GM21723 (cell line): ENCODE results near the gene PTPN14.
A peak's percentile ranks its signal among the peaks of the same experiment; 100 is the strongest.

Experiments
- ATAC-seq: cut with Tn5 transposase; IDR thresholded peaks from one replicate; pipeline ENCODE4 v1.9.1; 2021; ENCODE audit warnings: mild to moderate bottlenecking, moderate library complexity; ENCODE audit not compliant: unreplicated experiment

PTPN14 gene

GRCh38 chr1:214344897-214345296 is 206.5 kb downstream of the PTPN14 start:
- ATAC-seq, result no peak

- ATAC-seq, result no peak
These were observed 208.9 kb downstream of the PTPN14 start for GRCh38 chr1:214342525-214342924.

- no peak for ATAC-seq
These were observed 209.5 kb downstream of the PTPN14 start for GRCh38 chr1:214341932-214342331.

- ATAC-seq, result no peak
These were observed 209.9 kb downstream of the PTPN14 start for GRCh38 chr1:214341459-214341858.

GRCh38 chr1:214338212-214338611 is 213.2 kb downstream of the PTPN14 start:
- no peak for ATAC-seq

- no peak for ATAC-seq
These were observed 213.9 kb downstream of the PTPN14 start for GRCh38 chr1:214337511-214337910.

GRCh38 chr1:214337015-214337414 is 214.4 kb downstream of the PTPN14 start:
- no peak for ATAC-seq

GRCh38 chr1:214335567-214335966 is 215.8 kb downstream of the PTPN14 start:
- ATAC-seq, result no peak

- ATAC-seq, result no peak
These were observed 218.2 kb downstream of the PTPN14 start for GRCh38 chr1:214332946-214333798.

- peak; percentile 55 for ATAC-seq
These were observed 219.5 kb downstream of the PTPN14 start for GRCh38 chr1:214331827-214332423.

- no peak for ATAC-seq
These were observed 220.2 kb downstream of the PTPN14 start for GRCh38 chr1:214331180-214331579.

- no peak for ATAC-seq
These were observed 220.7 kb downstream of the PTPN14 start for GRCh38 chr1:214330715-214331114.

- no peak for ATAC-seq
These were observed 221.2 kb downstream of the PTPN14 start for GRCh38 chr1:214330222-214330621.

- no peak for ATAC-seq
These were observed 221.8 kb downstream of the PTPN14 start for GRCh38 chr1:214329470-214330220.

- peak; percentile 92 for ATAC-seq
These were observed 222.5 kb downstream of the PTPN14 start for GRCh38 chr1:214328770-214329469.

- ATAC-seq, result no peak
These were observed 223.9 kb downstream of the PTPN14 start for GRCh38 chr1:214327514-214327913.

GRCh38 chr1:214326406-214326805 is 225.0 kb downstream of the PTPN14 start:
- peak; percentile 36 for ATAC-seq

- no peak for ATAC-seq
These were observed 226.3 kb downstream of the PTPN14 start for GRCh38 chr1:214324896-214325800.

- ATAC-seq, result peak; percentile 73
These were observed 229.5 kb downstream of the PTPN14 start for GRCh38 chr1:214321705-214322453.
